ENCODE measurements around the gene KCNQ1. TPM values are rescaled to one million over a fixed set of nuclear protein-coding genes. Genes with fewer than 3 reads are reported as not detected.

Gene KCNQ1
- total and polyA plus RNA-seq, 4 donors: 15.4 to 41.7 (median 26.2) TPM

- no peak overlapping the region for H3K27ac ChIP-seq (ENCODE audit: low read depth in 1 of 2, low read length in 1 of 2)
Observed at GRCh38 chr11:2599561-2600189, 154.9 kb downstream of the KCNQ1 start.

GRCh38 chr11:2609345-2609744 lies 164.5 kb downstream of the KCNQ1 start:
- Histone ChIP-seq H3K36me3 (ENCODE audit: control insufficient read depth in 4 of 4, insufficient read depth in 4 of 4, low read length in 4 of 4) (peaks cover 0 to 2% (median 0%) of the 10 kb centered on the region in 4 donors), H3K27ac (ENCODE audit: low read depth in 1 of 2, low read length in 1 of 2) (no peak overlapping the region), H3K4me3 (no peak overlapping the region), H3K4me1 (ENCODE audit: control insufficient read depth in 5 of 5, insufficient read depth in 5 of 5, low read length in 5 of 5) (no peaks in the 10 kb centered on the region), H3K27me3 (ENCODE audit: control insufficient read depth in 3 of 3, insufficient read depth in 3 of 3, low read length in 2 of 3) (no peaks in the 10 kb centered on the region), H3K9ac (ENCODE audit: insufficient read depth in 1 of 2, low read length in 2 of 2) (no peak overlapping the region), H3K9me3 (ENCODE audit: control insufficient read depth in 4 of 4, insufficient read depth in 3 of 4, low read length in 3 of 4) (peaks cover 0 to 7% (median 3%) of the 10 kb centered on the region in 4 donors)
- ATAC-seq (ENCODE audit: insufficient read depth, low FRiP score) (no peak), DNase-seq (no peak)
- TF ChIP-seq CTCF (IDR thresholded peaks at IDR 0.05; ENCODE audit: control extremely low read depth, extremely low read depth): no peak
- 93 to 97% methylated on average over 2 of the region's 2 CpGs for WGBS, 2 donors

More at GRCh38 chr11:2599561-2600189, 154.9 kb downstream of the KCNQ1 start:
- no peak for DNase-seq
- WGBS, 2 donors: 69 to 87% methylated on average over 8 of the region's 8 CpGs
- H3K36me3 ChIP-seq (ENCODE audit: control insufficient read depth in 4 of 4, insufficient read depth in 4 of 4, low read length in 4 of 4): no peaks in the 10 kb centered on the region
- H3K9me3 ChIP-seq (ENCODE audit: control insufficient read depth in 4 of 4, insufficient read depth in 3 of 4, low read length in 3 of 4): peaks cover 0 to 2% (median 1%) of the 10 kb centered on the region in 4 donors
- no peak for ATAC-seq (ENCODE audit: insufficient read depth, low FRiP score)
- no peak overlapping the region for H3K4me3 ChIP-seq
- no peak overlapping the region for H3K9ac ChIP-seq (ENCODE audit: insufficient read depth in 1 of 2, low read length in 2 of 2)
- no peaks in the 10 kb centered on the region for H3K27me3 ChIP-seq (ENCODE audit: control insufficient read depth in 3 of 3, insufficient read depth in 3 of 3, low read length in 2 of 3)
- peaks cover 0 to 3% (median 0%) of the 10 kb centered on the region in 5 donors for H3K4me1 ChIP-seq (ENCODE audit: control insufficient read depth in 5 of 5, insufficient read depth in 5 of 5, low read length in 5 of 5)
- no peak for TF ChIP-seq CTCF (IDR thresholded peaks at IDR 0.05; ENCODE audit: control extremely low read depth, extremely low read depth)

GRCh38 chr11:2612884-2613571 lies 168.2 kb downstream of the KCNQ1 start:
- WGBS, 2 donors: 91 to 93% methylated on average over 4 of the region's 4 CpGs
- no peak for DNase-seq
- no peak for ATAC-seq (ENCODE audit: insufficient read depth, low FRiP score)
- no peak overlapping the region for H3K9ac ChIP-seq (ENCODE audit: insufficient read depth in 1 of 2, low read length in 2 of 2)
- peaks cover 0 to 7% (median 3%) of the 10 kb centered on the region in 4 donors for H3K9me3 ChIP-seq (ENCODE audit: control insufficient read depth in 4 of 4, insufficient read depth in 3 of 4, low read length in 3 of 4)
- TF ChIP-seq CTCF (IDR thresholded peaks at IDR 0.05; ENCODE audit: control extremely low read depth, extremely low read depth): no peak
- H3K4me3 ChIP-seq: no peak overlapping the region
- H3K27me3 ChIP-seq (ENCODE audit: control insufficient read depth in 3 of 3, insufficient read depth in 3 of 3, low read length in 2 of 3): no peaks in the 10 kb centered on the region
- H3K4me1 ChIP-seq (ENCODE audit: control insufficient read depth in 5 of 5, insufficient read depth in 5 of 5, low read length in 5 of 5): no peaks in the 10 kb centered on the region
- no peaks in the 10 kb centered on the region for H3K36me3 ChIP-seq (ENCODE audit: control insufficient read depth in 4 of 4, insufficient read depth in 4 of 4, low read length in 4 of 4)
- H3K27ac ChIP-seq (ENCODE audit: low read depth in 1 of 2, low read length in 1 of 2): no peak overlapping the region
